ENCODE measurements around the gene BIRC7.

BIRC7 gene

DNA sequence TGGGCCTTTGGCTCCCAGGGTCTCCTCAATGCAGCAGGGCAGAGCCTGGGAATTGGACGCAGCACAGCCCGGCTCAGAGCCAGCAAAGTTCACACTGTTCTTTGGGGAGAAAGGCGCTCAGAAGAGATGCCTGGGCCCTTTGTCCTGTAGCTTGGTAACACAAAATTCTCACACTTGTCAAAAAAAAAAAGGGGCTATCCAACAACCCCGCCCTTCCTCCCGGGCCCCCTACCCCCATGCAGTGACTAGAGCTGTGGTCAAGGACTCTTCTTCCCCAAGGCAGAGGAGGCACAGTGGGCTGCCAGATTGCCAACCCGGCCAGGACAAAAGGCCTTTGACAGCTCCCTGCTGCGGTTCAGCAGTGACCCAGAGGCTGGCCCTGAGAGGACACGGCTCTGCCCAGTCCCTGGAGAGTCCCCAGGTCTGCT lies 16.6 kb downstream of the BIRC7 start:
- H3K4me3 ChIP-seq (ENCODE audit: low read depth, low read length), result no peak overlapping the region
- H3K27me3 ChIP-seq (replicated peaks), result peaks cover 36% of the 10 kb centered on the region
- no peak for DNase-seq
- no peak overlapping the region for H3K27ac ChIP-seq
- TF ChIP-seq, protein P1, sequence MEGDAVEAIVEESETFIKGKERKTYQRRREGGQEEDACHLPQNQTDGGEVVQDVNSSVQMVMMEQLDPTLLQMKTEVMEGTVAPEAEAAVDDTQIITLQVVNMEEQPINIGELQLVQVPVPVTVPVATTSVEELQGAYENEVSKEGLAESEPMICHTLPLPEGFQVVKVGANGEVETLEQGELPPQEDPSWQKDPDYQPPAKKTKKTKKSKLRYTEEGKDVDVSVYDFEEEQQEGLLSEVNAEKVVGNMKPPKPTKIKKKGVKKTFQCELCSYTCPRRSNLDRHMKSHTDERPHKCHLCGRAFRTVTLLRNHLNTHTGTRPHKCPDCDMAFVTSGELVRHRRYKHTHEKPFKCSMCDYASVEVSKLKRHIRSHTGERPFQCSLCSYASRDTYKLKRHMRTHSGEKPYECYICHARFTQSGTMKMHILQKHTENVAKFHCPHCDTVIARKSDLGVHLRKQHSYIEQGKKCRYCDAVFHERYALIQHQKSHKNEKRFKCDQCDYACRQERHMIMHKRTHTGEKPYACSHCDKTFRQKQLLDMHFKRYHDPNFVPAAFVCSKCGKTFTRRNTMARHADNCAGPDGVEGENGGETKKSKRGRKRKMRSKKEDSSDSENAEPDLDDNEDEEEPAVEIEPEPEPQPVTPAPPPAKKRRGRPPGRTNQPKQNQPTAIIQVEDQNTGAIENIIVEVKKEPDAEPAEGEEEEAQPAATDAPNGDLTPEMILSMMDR (IDR thresholded peaks at IDR 0.05; ENCODE audit: low read depth, low read length, missing control alignments), result no peak
- H3K36me3 ChIP-seq (replicated peaks), result no peaks in the 10 kb centered on the region
- in situ Hi-C loops (cut with HindIII; ENCODE audit: low pct_ligation_motif_present, low sequenced_read_pairs), result no loop called here

DNA sequence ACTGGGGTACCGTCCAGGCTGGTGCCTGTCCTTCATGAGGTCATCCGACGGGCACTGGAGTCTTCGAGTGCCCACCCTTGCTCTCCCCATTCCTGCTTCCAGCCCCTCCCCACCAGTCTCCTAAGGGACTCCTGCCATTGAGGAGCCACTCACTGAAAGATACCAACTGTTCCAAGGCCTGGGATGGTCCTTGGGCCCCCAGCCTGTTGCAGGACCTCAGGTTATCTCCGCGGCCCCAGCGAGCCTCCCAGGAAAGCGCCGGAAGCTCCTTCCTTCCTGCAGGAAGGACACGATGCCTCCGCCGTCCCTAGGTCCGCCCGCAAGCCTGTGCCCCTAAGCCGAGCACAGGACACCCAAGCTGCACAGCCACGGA lies 17.3 kb downstream of the BIRC7 start:
- TF ChIP-seq, protein P1 (IDR thresholded peaks at IDR 0.05; ENCODE audit: low read depth, low read length, missing control alignments), result no peak
- no peaks in the 10 kb centered on the region for H3K36me3 ChIP-seq (replicated peaks)
- in situ Hi-C loops (cut with HindIII; ENCODE audit: low pct_ligation_motif_present, low sequenced_read_pairs), result no loop called here
- no peak overlapping the region for H3K27ac ChIP-seq
- DNase-seq, result no peak
- H3K4me3 ChIP-seq (ENCODE audit: low read depth, low read length), result no peak overlapping the region
- peaks cover 36% of the 10 kb centered on the region for H3K27me3 ChIP-seq (replicated peaks)

DNA sequence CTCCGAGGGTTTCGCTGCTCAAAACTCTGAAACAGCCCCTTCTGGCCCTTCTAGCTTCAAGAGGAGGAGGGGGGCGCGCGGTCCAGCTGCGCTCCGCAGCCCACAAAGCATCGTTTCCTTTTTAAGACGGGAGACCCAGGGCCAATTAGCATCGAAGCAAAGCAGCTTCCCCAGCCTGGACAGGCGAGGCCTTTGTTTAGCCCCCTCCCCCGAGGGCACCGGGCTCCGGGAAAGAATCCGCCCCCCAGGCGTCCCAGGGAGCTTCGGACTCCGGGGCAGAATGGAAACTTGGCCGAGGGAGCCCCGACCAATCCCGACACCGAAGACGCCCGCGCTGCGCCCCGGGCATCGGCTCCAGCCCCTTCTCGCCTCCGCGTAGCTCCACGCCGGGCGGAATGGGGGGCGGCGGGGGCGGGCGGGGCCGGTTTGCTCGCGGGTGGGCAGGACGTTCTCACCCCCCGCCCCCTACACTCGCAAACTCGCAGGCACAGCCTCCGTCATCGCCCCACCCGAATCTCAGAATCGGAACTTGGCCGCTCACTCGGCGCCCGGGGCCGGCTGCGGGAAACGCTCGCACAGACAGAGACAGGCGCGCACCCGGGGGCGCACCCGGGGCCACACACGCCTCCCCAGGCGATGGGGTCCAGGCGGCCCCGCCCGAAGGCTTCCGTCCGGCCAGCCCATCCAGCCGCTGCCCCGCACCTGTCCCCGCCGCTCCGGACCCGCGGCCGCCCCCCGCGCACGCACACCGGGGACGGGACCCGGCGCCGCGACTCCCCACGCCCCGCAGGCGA lies 17.9 kb downstream of the BIRC7 start:
- Histone ChIP-seq H3K4me3 (ENCODE audit: low read depth, low read length) (no peak overlapping the region), H3K27ac (no peak overlapping the region), H3K27me3 (replicated peaks) (peaks cover 39% of the 10 kb centered on the region), H3K36me3 (replicated peaks) (no peaks in the 10 kb centered on the region)
- in situ Hi-C loops (cut with HindIII; ENCODE audit: low pct_ligation_motif_present, low sequenced_read_pairs), result no loop called here
- no peak for DNase-seq
- TF ChIP-seq, protein P1 (IDR thresholded peaks at IDR 0.05; ENCODE audit: low read depth, low read length, missing control alignments), result no peak

DNA sequence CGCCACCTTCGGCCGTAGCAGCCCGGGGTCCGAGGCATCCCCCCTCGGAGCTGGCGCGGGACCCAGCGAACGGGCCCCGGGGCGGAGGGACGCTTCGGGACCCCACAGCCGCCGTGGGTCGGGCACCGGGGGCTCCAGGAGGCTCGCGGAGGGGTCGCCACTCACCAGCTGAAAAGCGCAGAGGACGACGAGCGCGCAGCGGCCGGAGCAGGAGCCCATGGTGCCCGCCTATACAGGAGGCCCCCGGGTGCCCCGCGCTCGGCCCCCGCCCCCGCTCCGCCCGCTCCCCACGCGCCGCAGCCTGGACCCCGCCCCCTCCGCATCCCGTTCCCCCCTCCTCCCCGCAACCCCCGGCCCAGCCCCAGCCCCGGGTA lies 18.5 kb downstream of the BIRC7 start, which contains the start of gene NKAIN4:
Gene NKAIN4, minus strand, starts transcription at position 232 of the 374 bp plus-strand sequence. Its CDS starts 13 bp downstream, at position 219.
- H3K27ac ChIP-seq, result no peak within 1 kb of the TSS
- TF ChIP-seq, protein P1 (IDR thresholded peaks at IDR 0.05; ENCODE audit: low read depth, low read length, missing control alignments), result no peak
- H3K36me3 ChIP-seq (replicated peaks), result no peaks in the 10 kb centered on the region
- H3K27me3 ChIP-seq (replicated peaks), result peaks cover 39% of the 10 kb centered on the region
- no peak within 1 kb of the TSS for H3K4me3 ChIP-seq (ENCODE audit: low read depth, low read length)
- DNase-seq, result no peak
- in situ Hi-C loops (cut with HindIII; ENCODE audit: low pct_ligation_motif_present, low sequenced_read_pairs), result no loop called here

DNA sequence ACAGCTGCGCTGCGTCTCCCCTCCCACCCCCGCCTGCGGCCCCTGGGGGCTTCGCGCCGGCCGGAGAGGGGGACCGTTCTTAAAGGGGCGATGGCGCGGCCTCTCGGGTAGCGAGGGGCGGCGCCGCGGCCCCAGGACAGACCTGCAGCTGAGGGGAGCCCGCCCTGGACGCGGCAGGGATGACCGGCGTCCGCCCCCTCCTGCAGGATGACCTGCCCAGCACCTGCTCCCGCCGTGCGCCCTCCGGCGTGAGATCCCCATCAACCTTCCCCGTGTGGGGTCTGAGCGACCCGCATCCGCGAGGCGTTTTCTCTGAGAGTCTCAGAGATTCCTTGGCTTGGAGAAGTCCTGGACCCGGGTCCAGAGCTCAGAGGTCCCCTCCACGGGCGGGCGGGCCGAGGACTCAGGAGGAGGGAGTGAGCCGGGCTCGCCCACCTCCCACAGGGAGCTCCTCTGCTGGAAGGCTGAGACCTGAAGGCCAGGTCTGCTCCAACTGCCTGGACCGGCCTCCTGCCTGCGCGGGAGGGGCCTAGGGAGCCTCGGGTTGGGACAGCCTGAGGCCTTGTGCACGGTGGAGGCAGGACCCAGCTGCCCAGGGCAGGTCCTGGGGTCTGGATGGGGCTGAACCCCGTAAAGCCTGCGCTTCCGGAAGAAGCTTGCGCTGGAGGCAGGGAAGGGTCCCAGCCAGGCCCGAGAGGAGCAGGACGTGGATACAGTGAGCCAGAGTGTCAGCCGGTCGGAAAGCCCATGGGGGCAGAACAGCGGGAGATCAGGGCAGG lies 19.1 kb downstream of the BIRC7 start:
- TF ChIP-seq, protein P1 (IDR thresholded peaks at IDR 0.05; ENCODE audit: low read depth, low read length, missing control alignments), result no peak
- in situ Hi-C loops (cut with HindIII; ENCODE audit: low pct_ligation_motif_present, low sequenced_read_pairs), result no loop called here
- peaks cover 39% of the 10 kb centered on the region for H3K27me3 ChIP-seq (replicated peaks)
- DNase-seq, result no peak
- no peak overlapping the region for H3K27ac ChIP-seq
- no peaks in the 10 kb centered on the region for H3K36me3 ChIP-seq (replicated peaks)
- no peak overlapping the region for H3K4me3 ChIP-seq (ENCODE audit: low read depth, low read length)
